ENCODE measurements around the gene C17orf113.
A peak's percentile ranks its signal among the peaks of the same experiment; 100 is the strongest.

C17orf113 gene

GRCh38 chr17:42053731-42054500, 3.5 kb upstream of the C17orf113 start:
- no peak overlapping the region for H3K4me3 ChIP-seq (replicated peaks; ENCODE audit: low read depth, low read length)
- DNase-seq (ENCODE audit: extremely low read depth, low read depth): no peak
- TF ChIP-seq CTCF (IDR thresholded peaks at IDR 0.05; ENCODE audit: low read depth, low read length, missing control alignments): no peak

- H3K4me3 ChIP-seq (replicated peaks; ENCODE audit: low read depth, low read length): no peak overlapping the region
- no peak for DNase-seq (ENCODE audit: extremely low read depth, low read depth)
- TF ChIP-seq CTCF (IDR thresholded peaks at IDR 0.05; ENCODE audit: low read depth, low read length, missing control alignments): no peak
Measured at GRCh38 chr17:42052346-42052877, 2.0 kb upstream of the C17orf113 start.

DNA sequence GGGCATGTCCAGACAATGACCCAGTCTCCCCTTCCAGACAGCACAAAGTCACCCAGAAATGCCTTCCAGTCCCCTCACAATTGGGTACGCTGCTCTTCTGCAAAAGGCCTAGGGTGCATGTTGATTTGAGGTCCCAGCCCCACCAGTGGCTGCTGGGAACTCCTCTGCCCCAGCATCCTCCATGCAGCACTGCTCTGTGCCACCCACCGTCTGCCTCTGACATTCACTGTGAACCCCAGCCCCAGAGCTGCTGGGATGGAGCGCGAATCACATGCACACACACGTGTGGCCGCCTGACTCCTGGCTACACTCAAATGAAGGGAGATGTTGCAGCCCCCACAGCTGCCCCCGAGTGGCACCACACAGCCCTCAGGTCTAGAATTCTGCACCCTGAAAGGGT, 1.2 kb upstream of the C17orf113 start:
- TF ChIP-seq CTCF (IDR thresholded peaks at IDR 0.05; ENCODE audit: low read depth, low read length, missing control alignments): no peak
- no peak for DNase-seq (ENCODE audit: extremely low read depth, low read depth)
- H3K4me3 ChIP-seq (replicated peaks; ENCODE audit: low read depth, low read length): no peak overlapping the region

GRCh38 chr17:42051013-42051400, 606 bp upstream of the C17orf113 start:
- DNase-seq (ENCODE audit: extremely low read depth, low read depth): no peak
- no peak for TF ChIP-seq CTCF (IDR thresholded peaks at IDR 0.05; ENCODE audit: low read depth, low read length, missing control alignments)
- 0 out of 2 replicates have a peak overlapping the region, but pooled peaks have one; percentile 15 for H3K4me3 ChIP-seq (replicated peaks; ENCODE audit: low read depth, low read length)

- DNase-seq (ENCODE audit: extremely low read depth, low read depth): no peak
- no peak for TF ChIP-seq CTCF (IDR thresholded peaks at IDR 0.05; ENCODE audit: low read depth, low read length, missing control alignments)
- peak overlapping the region; percentile 48 for H3K4me3 ChIP-seq (replicated peaks; ENCODE audit: low read depth, low read length)
Measured at GRCh38 chr17:42049834-42050392, 488 bp downstream of the C17orf113 start.

GRCh38 chr17:42047343-42047742, 3.1 kb downstream of the C17orf113 start:
- no peak for TF ChIP-seq CTCF (IDR thresholded peaks at IDR 0.05; ENCODE audit: low read depth, low read length, missing control alignments)
- no peak overlapping the region for H3K4me3 ChIP-seq (replicated peaks; ENCODE audit: low read depth, low read length)
- DNase-seq (ENCODE audit: extremely low read depth, low read depth): no peak
